Chondrocyte (in vitro differentiated cells): ENCODE results near the gene IFNAR1. TPM values are rescaled to one million over a fixed set of nuclear protein-coding genes. Genes with fewer than 3 reads are reported as not detected.

Source experiments
- DNase-seq: peaks from one replicate; pipeline ENCODE4 v3.0.0; 2021; ENCODE audit warnings: mixed read lengths, low spot score
- H3K27ac Mint-ChIP-seq: one replicate; pipeline ENCODE4 v1.8.0; 2021; ENCODE audit warnings: mild to moderate bottlenecking, moderate library complexity, mixed read lengths; ENCODE audit not compliant: unreplicated experiment
- H3K27me3 Mint-ChIP-seq: 2 replicates; pipeline ENCODE4 v1.8.0; 2021; ENCODE audit warnings: low read depth, mixed read lengths
- H3K36me3 Mint-ChIP-seq: 2 replicates; pipeline ENCODE4 v1.8.0; 2021; ENCODE audit warnings: low read depth, mixed read lengths
- H3K4me1 Mint-ChIP-seq: 2 replicates; pipeline ENCODE4 v1.8.0; 2021; ENCODE audit warnings: low read depth, mild to moderate bottlenecking, mixed read lengths
- H3K4me3 Mint-ChIP-seq: one replicate; pipeline ENCODE4 v1.8.0; 2021; ENCODE audit warnings: mild to moderate bottlenecking, moderate library complexity, mixed read lengths; ENCODE audit not compliant: unreplicated experiment
- H3K9me3 Mint-ChIP-seq: 2 replicates; pipeline ENCODE4 v1.8.0; 2021; ENCODE audit warnings: low read depth, mixed read lengths
- CTCF ChIP-seq: fragments of 200-600 bp; sonication (generic); IDR thresholded peaks from 2 replicates; pipeline ENCODE4 v1.5.0; 2021; ENCODE audit warnings: antibody characterized with exemption, mild to moderate bottlenecking, moderate library complexity
- total RNA-seq: library from RNA; stranded (reverse); gene quantifications from 3 replicates; pipeline ENCODE4 v1.2.1, GENCODE V29; 2021

IFNAR1 gene
- total RNA-seq, 1 donor from 2014 or later = 47.7 TPM

- no peak for TF ChIP-seq CTCF
- Mint-ChIP-seq H3K9me3 (no peaks in the 10 kb centered on the region), H3K4me3 (no peak overlapping the region), H3K36me3 (no peaks in the 10 kb centered on the region), H3K4me1 (peaks cover 24% of the 10 kb centered on the region), H3K27me3 (no peaks in the 10 kb centered on the region), H3K27ac (no peak overlapping the region)
- no peak for DNase-seq
Measured at GRCh38 chr21:33392284-33392985, 67.7 kb downstream of the IFNAR1 start.

- no peaks in the 10 kb centered on the region for H3K27me3 Mint-ChIP-seq
- TF ChIP-seq CTCF = no peak
Measured at GRCh38 chr21:33393348-33393747, 68.6 kb downstream of the IFNAR1 start.

GRCh38 chr21:33394260-33394659 lies 69.5 kb downstream of the IFNAR1 start:
- no peak overlapping the region for H3K27ac Mint-ChIP-seq
- H3K36me3 Mint-ChIP-seq = no peaks in the 10 kb centered on the region
- no peak overlapping the region for H3K4me3 Mint-ChIP-seq
- H3K4me1 Mint-ChIP-seq = peaks cover 37% of the 10 kb centered on the region
- H3K27me3 Mint-ChIP-seq = no peaks in the 10 kb centered on the region
- no peak for TF ChIP-seq CTCF
- no peaks in the 10 kb centered on the region for H3K9me3 Mint-ChIP-seq
- DNase-seq = no peak

More at GRCh38 chr21:33393348-33393747, 68.6 kb downstream of the IFNAR1 start:
- Mint-ChIP-seq H3K4me3 (no peak overlapping the region), H3K9me3 (no peaks in the 10 kb centered on the region), H3K4me1 (peaks cover 33% of the 10 kb centered on the region), H3K36me3 (no peaks in the 10 kb centered on the region), H3K27ac (no peak overlapping the region)
- no peak for DNase-seq

GRCh38 chr21:33395891-33396331 lies 71.1 kb downstream of the IFNAR1 start:
- no peaks in the 10 kb centered on the region for H3K36me3 Mint-ChIP-seq
- no peak overlapping the region for H3K4me3 Mint-ChIP-seq
- H3K9me3 Mint-ChIP-seq = no peaks in the 10 kb centered on the region
- H3K27me3 Mint-ChIP-seq = no peaks in the 10 kb centered on the region
- peak overlapping the region; percentile 69 for H3K27ac Mint-ChIP-seq
- peaks cover 47% of the 10 kb centered on the region for H3K4me1 Mint-ChIP-seq
- no peak for TF ChIP-seq CTCF
- DNase-seq = no peak

- Mint-ChIP-seq H3K9me3 (no peaks in the 10 kb centered on the region), H3K4me1 (peaks cover 51% of the 10 kb centered on the region), H3K27ac (peak overlapping the region; percentile 94), H3K36me3 (no peaks in the 10 kb centered on the region), H3K27me3 (no peaks in the 10 kb centered on the region), H3K4me3 (no peak overlapping the region)
- TF ChIP-seq CTCF = no peak
- DNase-seq = no peak
Measured at GRCh38 chr21:33396436-33396835, 71.7 kb downstream of the IFNAR1 start.
